Heart left ventricle (tissue), 13 donors: Measurements from ENCODE around the gene KRT32.

ENCODE experiments used
- POLR2A ChIP-seq, 2 donors: fragments of 450-650 bp; IDR thresholded peaks; one replicate each; pipeline ENCODE4 v1.6.1; 2017; ENCODE audit warnings: antibody characterized with exemption in 2 of 2, mild to moderate bottlenecking in 2 of 2, moderate library complexity in 2 of 2
- TF ChIP-seq, protein P1 (sequence below), 12 donors: fragments of 200-600 bp; sonication (generic) in 4 of 12; IDR thresholded peaks; one replicate each; pipeline versions ENCODE4 v1.5.0 to v1.8.0; 2018 to 2022; ENCODE audit warnings: antibody characterized with exemption in 12 of 12, mild to moderate bottlenecking in 5 of 12
- donor health status: ischemic (EF 13 %, LVEDD 7.1; RV severe dilation, severe dysfunction).
- donor health status: DM: no; HTN: yes; CAD: no.
- donor health status: DM: no; HTN: no; CAD: no.
- donor health status: ischemic (EF 25% LVEDD 6.9; RV normal size, moderate dysfunction).
- donor health status: ischemic (EF 25% LVEDD 5.7; RV mildly dilated, moderate dysfunction).
- donor health status: ischemic (EF 35%, LVEDD 5.7; RV mildly dilated, moderate dysfunction).
- donor health status: nonischemic (EF 11% LVEDD 7.7; RV severe dilation, severe dysfunction).
- donor health status: DM: yes; HTN: yes; CAD: no.
- donor health status: PGD.
- donor health status: ischemic (EF 29% LVEDD 5.4; RV normal size, mild dysfunction).
- donor health status: nonischemic (EF 23%, LVEDD 6.1; RV moderate dilation, normal function).

DNA sequence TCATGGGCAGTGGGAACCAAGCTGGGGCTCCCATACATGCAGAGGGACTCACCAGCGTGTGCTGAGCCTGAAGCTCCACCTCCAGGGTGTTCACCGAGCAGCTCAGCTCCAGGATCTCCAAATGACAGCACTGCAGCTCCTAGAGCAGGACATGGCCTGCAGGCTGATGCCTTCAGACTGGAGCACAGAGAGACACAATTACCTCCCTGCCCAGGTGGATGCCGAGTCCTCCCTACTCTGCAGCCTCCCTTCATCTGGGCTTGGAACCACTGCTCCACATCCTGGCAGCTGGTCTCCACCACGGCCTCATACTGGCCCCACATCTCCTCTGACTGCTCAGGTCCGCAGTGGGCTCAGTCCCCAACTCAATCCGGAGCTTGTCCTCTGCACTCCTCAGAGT lies 18.2 kb downstream of the KRT32 start:
- TF ChIP-seq, protein P1, sequence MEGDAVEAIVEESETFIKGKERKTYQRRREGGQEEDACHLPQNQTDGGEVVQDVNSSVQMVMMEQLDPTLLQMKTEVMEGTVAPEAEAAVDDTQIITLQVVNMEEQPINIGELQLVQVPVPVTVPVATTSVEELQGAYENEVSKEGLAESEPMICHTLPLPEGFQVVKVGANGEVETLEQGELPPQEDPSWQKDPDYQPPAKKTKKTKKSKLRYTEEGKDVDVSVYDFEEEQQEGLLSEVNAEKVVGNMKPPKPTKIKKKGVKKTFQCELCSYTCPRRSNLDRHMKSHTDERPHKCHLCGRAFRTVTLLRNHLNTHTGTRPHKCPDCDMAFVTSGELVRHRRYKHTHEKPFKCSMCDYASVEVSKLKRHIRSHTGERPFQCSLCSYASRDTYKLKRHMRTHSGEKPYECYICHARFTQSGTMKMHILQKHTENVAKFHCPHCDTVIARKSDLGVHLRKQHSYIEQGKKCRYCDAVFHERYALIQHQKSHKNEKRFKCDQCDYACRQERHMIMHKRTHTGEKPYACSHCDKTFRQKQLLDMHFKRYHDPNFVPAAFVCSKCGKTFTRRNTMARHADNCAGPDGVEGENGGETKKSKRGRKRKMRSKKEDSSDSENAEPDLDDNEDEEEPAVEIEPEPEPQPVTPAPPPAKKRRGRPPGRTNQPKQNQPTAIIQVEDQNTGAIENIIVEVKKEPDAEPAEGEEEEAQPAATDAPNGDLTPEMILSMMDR (IDR thresholded peaks at IDR 0.05) = no peak
- no peak for TF ChIP-seq POLR2A (IDR thresholded peaks at IDR 0.05)
